Measurements from ENCODE around the gene CEMIP.

The CEMIP gene

GRCh38 chr15:80800067-80800466 is 20.9 kb downstream of the CEMIP start:
- Mint-ChIP-seq H3K4me1 (ENCODE audit: low read depth in 2 of 2) (no peaks in the 10 kb centered on the region), H3K9me3 (no peaks in the 10 kb centered on the region), H3K4me3 (no peak overlapping the region), H3K27ac (no peak overlapping the region), H3K27me3 (peaks cover 28 to 45% of the 10 kb centered on the region in 2 donors), H3K36me3 (ENCODE audit: insufficient read depth) (peaks cover 2% of the 10 kb centered on the region)
- DNase-seq (no peak), ATAC-seq (replicated peaks) (no peak)

GRCh38 chr15:80801891-80802680 is 22.9 kb downstream of the CEMIP start:
- H3K36me3 Mint-ChIP-seq (ENCODE audit: insufficient read depth) = peaks cover 2% of the 10 kb centered on the region
- no peak overlapping the region for H3K4me3 Mint-ChIP-seq
- no peaks in the 10 kb centered on the region for H3K4me1 Mint-ChIP-seq (ENCODE audit: low read depth in 2 of 2)
- no peaks in the 10 kb centered on the region for H3K9me3 Mint-ChIP-seq
- no peak overlapping the region for H3K27ac Mint-ChIP-seq
- DNase-seq = no peak
- no peak for ATAC-seq (replicated peaks)
- H3K27me3 Mint-ChIP-seq = peaks cover 18 to 28% of the 10 kb centered on the region in 2 donors

GRCh38 chr15:80803580-80804525 is 24.7 kb downstream of the CEMIP start:
- no peak overlapping the region for H3K27ac Mint-ChIP-seq

GRCh38 chr15:80804970-80805495 is 25.9 kb downstream of the CEMIP start:
- ATAC-seq (replicated peaks) (no peak), DNase-seq (no peak)
- peaks cover 34 to 35% of the 10 kb centered on the region in 2 donors for H3K27me3 Mint-ChIP-seq
- no peak overlapping the region for H3K27ac Mint-ChIP-seq
- H3K36me3 Mint-ChIP-seq (ENCODE audit: insufficient read depth) = peaks cover 2% of the 10 kb centered on the region
- no peaks in the 10 kb centered on the region for H3K4me1 Mint-ChIP-seq (ENCODE audit: low read depth in 2 of 2)
- no peak overlapping the region for H3K4me3 Mint-ChIP-seq
- H3K9me3 Mint-ChIP-seq = no peaks in the 10 kb centered on the region

More at GRCh38 chr15:80803580-80804525, 24.7 kb downstream of the CEMIP start:
- DNase-seq = no peak
- no peak overlapping the region for H3K4me3 Mint-ChIP-seq
- no peak for ATAC-seq (replicated peaks)
- peaks cover 2% of the 10 kb centered on the region for H3K36me3 Mint-ChIP-seq (ENCODE audit: insufficient read depth)
- H3K4me1 Mint-ChIP-seq (ENCODE audit: low read depth in 2 of 2) = no peaks in the 10 kb centered on the region
- peaks cover 26 to 34% of the 10 kb centered on the region in 2 donors for H3K27me3 Mint-ChIP-seq
- H3K9me3 Mint-ChIP-seq = no peaks in the 10 kb centered on the region

- Mint-ChIP-seq H3K27ac (no peak overlapping the region), H3K36me3 (ENCODE audit: insufficient read depth) (no peaks in the 10 kb centered on the region), H3K4me1 (ENCODE audit: low read depth in 2 of 2) (no peaks in the 10 kb centered on the region), H3K9me3 (no peaks in the 10 kb centered on the region), H3K27me3 (peaks cover 58 to 59% of the 10 kb centered on the region in 2 donors), H3K4me3 (no peak overlapping the region)
- DNase-seq = no peak
- ATAC-seq (replicated peaks) = no peak
Observed at GRCh38 chr15:80811781-80812315, 32.7 kb downstream of the CEMIP start.

- H3K36me3 Mint-ChIP-seq (ENCODE audit: insufficient read depth) = no peaks in the 10 kb centered on the region
- no peak overlapping the region for H3K4me3 Mint-ChIP-seq
- H3K27ac Mint-ChIP-seq = no peak overlapping the region
- no peak for ATAC-seq (replicated peaks)
- H3K4me1 Mint-ChIP-seq (ENCODE audit: low read depth in 2 of 2) = no peaks in the 10 kb centered on the region
- peaks cover 46 to 66% of the 10 kb centered on the region in 2 donors for H3K27me3 Mint-ChIP-seq
- H3K9me3 Mint-ChIP-seq = no peaks in the 10 kb centered on the region
- no peak for DNase-seq
Observed at GRCh38 chr15:80815106-80815505, 35.9 kb downstream of the CEMIP start.

GRCh38 chr15:80816049-80816653 is 37.0 kb downstream of the CEMIP start:
- H3K36me3 Mint-ChIP-seq (ENCODE audit: insufficient read depth) = no peaks in the 10 kb centered on the region
- DNase-seq (no peak), ATAC-seq (replicated peaks) (no peak)
- H3K4me1 Mint-ChIP-seq (ENCODE audit: low read depth in 2 of 2) = no peaks in the 10 kb centered on the region
- peaks cover 36 to 65% of the 10 kb centered on the region in 2 donors for H3K27me3 Mint-ChIP-seq
- H3K4me3 Mint-ChIP-seq = no peak overlapping the region
- H3K27ac Mint-ChIP-seq = no peak overlapping the region
- H3K9me3 Mint-ChIP-seq = no peaks in the 10 kb centered on the region

GRCh38 chr15:80816936-80817335 is 37.8 kb downstream of the CEMIP start:
- H3K27me3 Mint-ChIP-seq = peaks cover 36 to 71% of the 10 kb centered on the region in 2 donors
- no peak overlapping the region for H3K4me3 Mint-ChIP-seq
- no peak for DNase-seq
- no peak for ATAC-seq (replicated peaks)
- no peaks in the 10 kb centered on the region for H3K4me1 Mint-ChIP-seq (ENCODE audit: low read depth in 2 of 2)
- H3K36me3 Mint-ChIP-seq (ENCODE audit: insufficient read depth) = no peaks in the 10 kb centered on the region
- H3K9me3 Mint-ChIP-seq = no peaks in the 10 kb centered on the region
- no peak overlapping the region for H3K27ac Mint-ChIP-seq

- H3K4me3 Mint-ChIP-seq = no peak overlapping the region
- no peaks in the 10 kb centered on the region for H3K36me3 Mint-ChIP-seq (ENCODE audit: insufficient read depth)
- no peak overlapping the region for H3K27ac Mint-ChIP-seq
- DNase-seq (no peak), ATAC-seq (replicated peaks) (no peak)
- H3K27me3 Mint-ChIP-seq = peaks cover 30 to 81% of the 10 kb centered on the region in 2 donors
- no peaks in the 10 kb centered on the region for H3K9me3 Mint-ChIP-seq
- no peaks in the 10 kb centered on the region for H3K4me1 Mint-ChIP-seq (ENCODE audit: low read depth in 2 of 2)
Observed at GRCh38 chr15:80817901-80818300, 38.7 kb downstream of the CEMIP start.

GRCh38 chr15:80819001-80819400 is 39.8 kb downstream of the CEMIP start:
- Mint-ChIP-seq H3K4me3 (no peak overlapping the region), H3K36me3 (ENCODE audit: insufficient read depth) (no peaks in the 10 kb centered on the region), H3K27me3 (peaks cover 30 to 92% of the 10 kb centered on the region in 2 donors), H3K9me3 (no peaks in the 10 kb centered on the region), H3K27ac (no peak overlapping the region), H3K4me1 (ENCODE audit: low read depth in 2 of 2) (no peaks in the 10 kb centered on the region)
- ATAC-seq (replicated peaks) = no peak
- no peak for DNase-seq

- Mint-ChIP-seq H3K36me3 (ENCODE audit: insufficient read depth) (no peaks in the 10 kb centered on the region), H3K4me1 (ENCODE audit: low read depth in 2 of 2) (no peaks in the 10 kb centered on the region), H3K27ac (no peak overlapping the region), H3K4me3 (no peak overlapping the region), H3K27me3 (peaks cover 25 to 91% of the 10 kb centered on the region in 2 donors), H3K9me3 (no peaks in the 10 kb centered on the region)
- no peak for ATAC-seq (replicated peaks)
- DNase-seq = no peak
Observed at GRCh38 chr15:80820092-80820491, 40.9 kb downstream of the CEMIP start.

GRCh38 chr15:80822256-80822655 is 43.1 kb downstream of the CEMIP start:
- DNase-seq = no peak
- H3K9me3 Mint-ChIP-seq = no peaks in the 10 kb centered on the region

GRCh38 chr15:80822676-80823075 is 43.5 kb downstream of the CEMIP start:
- H3K36me3 Mint-ChIP-seq (ENCODE audit: insufficient read depth) = no peaks in the 10 kb centered on the region
- H3K4me1 Mint-ChIP-seq (ENCODE audit: low read depth in 2 of 2) = no peaks in the 10 kb centered on the region
- H3K9me3 Mint-ChIP-seq = no peaks in the 10 kb centered on the region
- H3K27me3 Mint-ChIP-seq = peaks cover 7 to 67% of the 10 kb centered on the region in 2 donors
- no peak for DNase-seq
- H3K27ac Mint-ChIP-seq = no peak overlapping the region
- no peak for ATAC-seq (replicated peaks)
- no peak overlapping the region for H3K4me3 Mint-ChIP-seq

More at GRCh38 chr15:80822256-80822655, 43.1 kb downstream of the CEMIP start:
- Mint-ChIP-seq H3K36me3 (ENCODE audit: insufficient read depth) (no peaks in the 10 kb centered on the region), H3K4me3 (no peak overlapping the region), H3K27me3 (peaks cover 8 to 71% of the 10 kb centered on the region in 2 donors), H3K4me1 (ENCODE audit: low read depth in 2 of 2) (no peaks in the 10 kb centered on the region), H3K27ac (no peak overlapping the region)
- no peak for ATAC-seq (replicated peaks)

Measured in effector memory CD8-positive, alpha-beta T cell (primary cell).